ENCODE results near the gene PARD6B. TPM values are rescaled to one million over a fixed set of nuclear protein-coding genes. Genes with fewer than 3 reads are reported as not detected.

PARD6B gene
- total RNA-seq (10 to 100 TPM in 1 of 9 donors, 1 to 10 TPM in 8; 2.7 to 12.2 (median 5.1) TPM), polyA plus RNA-seq (1 to 10 TPM; 1.3 to 2.4 TPM)
- long read RNA-seq, donor 1, full-length matches to known transcripts: 2 of 3 reads
- long read RNA-seq, donor 1, partial matches to known transcripts: 0 of 3 reads
- long read RNA-seq, donor 1, other reads (novel, unspliced or antisense): 1 of 3 reads
- long read RNA-seq, donor 2, full-length matches to known transcripts: 3 of 7 reads
- long read RNA-seq, donor 2, partial matches to known transcripts: 0 of 7 reads
- long read RNA-seq, donor 2, other reads (novel, unspliced or antisense): 4 of 7 reads
- long read RNA-seq, donor 3, partial matches to known transcripts: 0 of 1 reads
- long read RNA-seq, donor 3, other reads (novel, unspliced or antisense): 1 of 1 reads

DNA sequence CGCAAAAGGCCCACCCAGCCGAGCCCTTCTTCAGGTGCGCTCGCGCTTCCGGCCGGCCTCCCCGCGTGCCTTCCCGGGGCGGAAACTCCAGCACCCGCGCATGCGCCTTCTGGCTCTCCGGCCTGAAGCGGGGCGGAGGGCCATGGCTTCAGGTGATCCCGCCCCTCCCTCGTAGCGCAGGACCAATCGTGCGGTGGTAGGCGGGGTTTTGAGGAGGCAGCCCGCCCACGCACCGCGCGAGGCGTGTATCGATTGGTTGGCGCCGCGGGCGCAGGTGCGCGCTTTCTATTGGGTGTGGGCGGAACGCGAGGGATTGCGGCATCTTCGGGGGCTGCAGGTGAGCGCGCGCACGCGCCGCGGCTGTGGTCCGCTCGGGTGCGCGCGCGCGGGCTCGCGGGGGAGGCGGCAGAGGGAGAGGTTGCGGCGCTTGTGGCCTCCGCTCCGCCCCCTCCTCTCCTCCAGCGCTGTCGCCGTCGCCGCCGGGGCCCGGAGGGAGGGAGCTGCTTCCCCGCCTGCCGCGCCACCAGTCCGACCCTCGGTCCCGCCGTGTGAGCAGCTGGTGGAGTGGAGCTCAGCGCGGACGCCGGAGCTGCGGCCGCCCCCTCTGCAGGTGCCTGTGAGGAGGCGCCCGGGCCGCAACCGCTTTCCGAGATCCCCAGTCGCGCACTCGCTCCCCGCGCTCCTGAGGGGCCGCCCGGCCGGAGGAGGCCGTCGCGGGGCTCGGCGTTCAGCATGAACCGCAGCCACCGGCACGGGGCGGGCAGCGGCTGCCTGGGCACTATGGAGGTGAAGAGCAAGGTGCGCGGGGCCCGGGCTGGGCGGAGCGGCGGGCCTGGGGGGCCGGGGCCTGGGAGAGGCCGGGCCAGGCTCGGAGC lies at the start of gene PARD6B:
Gene PARD6B (plus strand): TSS at position 526 of the 875 bp plus-strand sequence. CDS start 207 bp downstream, at position 733.
- peak; percentile 95 to 98 (median 97) for DNase-seq
- H3K36me3 ChIP-seq: no peaks in the 10 kb centered on the region
- H3K4me1 ChIP-seq: peaks cover 0 to 41% (median 8%) of the 10 kb centered on the region in 12 donors
- TF ChIP-seq POLR2A (IDR thresholded peaks at IDR 0.05): peak in 1 of 2 donors; percentile 74
- TF ChIP-seq, protein P1, sequence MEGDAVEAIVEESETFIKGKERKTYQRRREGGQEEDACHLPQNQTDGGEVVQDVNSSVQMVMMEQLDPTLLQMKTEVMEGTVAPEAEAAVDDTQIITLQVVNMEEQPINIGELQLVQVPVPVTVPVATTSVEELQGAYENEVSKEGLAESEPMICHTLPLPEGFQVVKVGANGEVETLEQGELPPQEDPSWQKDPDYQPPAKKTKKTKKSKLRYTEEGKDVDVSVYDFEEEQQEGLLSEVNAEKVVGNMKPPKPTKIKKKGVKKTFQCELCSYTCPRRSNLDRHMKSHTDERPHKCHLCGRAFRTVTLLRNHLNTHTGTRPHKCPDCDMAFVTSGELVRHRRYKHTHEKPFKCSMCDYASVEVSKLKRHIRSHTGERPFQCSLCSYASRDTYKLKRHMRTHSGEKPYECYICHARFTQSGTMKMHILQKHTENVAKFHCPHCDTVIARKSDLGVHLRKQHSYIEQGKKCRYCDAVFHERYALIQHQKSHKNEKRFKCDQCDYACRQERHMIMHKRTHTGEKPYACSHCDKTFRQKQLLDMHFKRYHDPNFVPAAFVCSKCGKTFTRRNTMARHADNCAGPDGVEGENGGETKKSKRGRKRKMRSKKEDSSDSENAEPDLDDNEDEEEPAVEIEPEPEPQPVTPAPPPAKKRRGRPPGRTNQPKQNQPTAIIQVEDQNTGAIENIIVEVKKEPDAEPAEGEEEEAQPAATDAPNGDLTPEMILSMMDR (IDR thresholded peaks at IDR 0.05): no peak
- H3K27me3 ChIP-seq: peaks cover 0 to 18% (median 0%) of the 10 kb centered on the region in 9 donors
- H3K9me3 ChIP-seq: no peaks in the 10 kb centered on the region
- peak within 1 kb of the TSS; percentile 60 to 95 (median 78) for H3K4me3 ChIP-seq
- WGBS, 4 donors: 0 to 2% (median 0%) methylated on average over 7 to 114 of the region's 114 CpGs
- intact Hi-C loops (cut with DNase I): loop anchor here in 2 of 10 donors (10.0 kb wide), 1 partner anchor 546 kb away; no protein-coding TSS in a partner anchor
- peak; percentile 97 to 99 (median 98) for ATAC-seq
- peak within 1 kb of the TSS; percentile 33 to 95 (median 82) for H3K27ac ChIP-seq

- no peak for TF ChIP-seq POLR2A (IDR thresholded peaks at IDR 0.05)
- TF ChIP-seq, protein P1 (IDR thresholded peaks at IDR 0.05): no peak
- peaks cover 0 to 18% (median 5%) of the 10 kb centered on the region in 12 donors for H3K4me1 ChIP-seq
- DNase-seq (no peak), ATAC-seq (no peak)
- no peaks in the 10 kb centered on the region for H3K36me3 ChIP-seq
- intact Hi-C loops (cut with DNase I): no loop called here
- WGBS, 4 donors: 81 to 89% (median 85%) methylated on average over 4 of the region's 4 CpGs
- no peaks in the 10 kb centered on the region for H3K9me3 ChIP-seq
- H3K27me3 ChIP-seq: no peaks in the 10 kb centered on the region
- H3K27ac ChIP-seq: no peak overlapping the region
- H3K4me3 ChIP-seq: no peak overlapping the region
These were observed 49.3 kb upstream of the PARD6B start for GRCh38 chr20:50682065-50682464.

DNA sequence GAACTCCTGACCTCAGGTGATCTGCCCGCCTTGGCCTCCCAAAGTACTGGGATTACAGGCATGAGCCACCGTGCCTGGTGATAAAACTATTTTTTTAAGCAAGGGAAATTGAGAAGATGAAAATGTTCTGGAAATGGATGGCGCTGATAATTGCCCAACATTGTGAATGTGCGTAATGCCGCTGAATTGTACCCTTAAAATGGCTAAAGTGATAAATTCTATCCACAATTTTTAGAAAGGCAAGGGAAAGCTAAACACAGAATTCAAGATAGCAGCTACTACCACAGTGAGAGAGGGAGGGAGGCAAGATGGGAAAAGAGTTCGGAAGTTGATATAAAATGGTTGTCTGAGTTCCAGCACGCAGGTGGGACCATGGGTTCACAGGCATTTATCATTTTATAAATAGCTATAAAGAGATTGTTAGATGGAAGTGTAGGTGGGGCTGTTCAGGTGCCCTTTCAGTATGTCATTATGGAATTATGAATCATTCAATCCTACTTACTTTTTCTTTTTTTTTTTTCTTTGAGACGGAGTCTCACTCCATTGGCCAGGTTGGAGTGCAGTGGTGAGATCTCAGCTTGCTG lies 48.3 kb upstream of the PARD6B start:
- H3K9me3 ChIP-seq: no peaks in the 10 kb centered on the region
- no peak for ATAC-seq
- H3K27me3 ChIP-seq: no peaks in the 10 kb centered on the region
- peak in 1 of 5 donors; percentile 1 for DNase-seq
- no peak overlapping the region for H3K27ac ChIP-seq
- H3K36me3 ChIP-seq: no peaks in the 10 kb centered on the region
- TF ChIP-seq POLR2A (IDR thresholded peaks at IDR 0.05): no peak
- TF ChIP-seq, protein P1 (IDR thresholded peaks at IDR 0.05): no peak
- no peak overlapping the region for H3K4me3 ChIP-seq
- H3K4me1 ChIP-seq: peaks cover 0 to 15% (median 5%) of the 10 kb centered on the region in 12 donors
- intact Hi-C loops (cut with DNase I): no loop called here
- 91 to 93% (median 91%) methylated on average over 8 of the region's 8 CpGs for WGBS, 4 donors

All from heart left ventricle (tissue), 16 donors.